Activated CD4-positive, CD25-positive, alpha-beta regulatory T cell (primary cell): ENCODE data around the gene SLC22A7.

Experiments
- DNase-seq, 4 experiments: peaks; one replicate each; lab custom pipeline; 2025; lab: John Stamatoyannopoulos, UW

SLC22A7 gene

GRCh38 chr6:43297644-43298564 is at the start of gene SLC22A7:
Gene SLC22A7 (plus strand): TSS chr6:43298260. CDS start chr6:43298359, 99 bp downstream.
- DNase-seq = no peak

- DNase-seq = no peak
These were observed 49.3 kb upstream of the SLC22A7 start for GRCh38 chr6:43248791-43249190.

GRCh38 chr6:43250992-43251373 is 47.1 kb upstream of the SLC22A7 start:
- DNase-seq = no peak

- DNase-seq = no peak
These were observed 44.7 kb upstream of the SLC22A7 start for GRCh38 chr6:43253401-43253800.

DNA sequence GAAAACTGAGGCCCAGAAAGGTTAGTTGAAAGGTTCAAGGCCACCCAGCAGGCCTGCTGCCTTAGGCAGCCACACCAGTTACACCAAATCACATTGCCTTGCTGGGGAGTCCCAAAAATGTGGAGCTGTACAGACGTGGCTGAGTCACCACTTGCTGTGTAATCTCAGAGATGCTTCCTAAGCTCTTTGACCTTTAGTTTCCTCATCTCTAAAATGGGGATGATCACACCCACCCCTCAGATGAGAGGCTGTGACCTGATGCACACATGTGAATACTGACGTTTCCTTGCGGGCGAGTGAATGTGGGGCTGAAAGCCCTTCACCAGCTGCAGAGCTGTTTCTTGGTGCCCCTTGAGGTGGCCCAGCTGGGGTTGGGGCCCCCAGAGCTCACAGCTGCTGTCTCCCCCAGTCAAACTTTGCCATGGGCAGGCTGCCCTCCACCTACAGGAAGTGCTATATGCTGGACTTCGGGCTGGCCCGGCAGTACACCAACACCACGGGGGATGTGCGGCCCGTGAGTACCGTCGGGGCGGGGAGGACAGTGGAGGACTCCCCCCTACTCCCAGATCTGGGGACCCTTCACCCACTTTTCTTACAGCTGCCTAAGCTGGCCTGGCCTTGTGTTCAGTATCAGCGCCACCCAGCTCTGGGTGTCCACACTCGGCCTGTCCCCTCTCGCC is 43.8 kb upstream of the SLC22A7 start:
- DNase-seq = no peak

- no peak for DNase-seq
These were observed 43.2 kb upstream of the SLC22A7 start for GRCh38 chr6:43254846-43255245.

DNA sequence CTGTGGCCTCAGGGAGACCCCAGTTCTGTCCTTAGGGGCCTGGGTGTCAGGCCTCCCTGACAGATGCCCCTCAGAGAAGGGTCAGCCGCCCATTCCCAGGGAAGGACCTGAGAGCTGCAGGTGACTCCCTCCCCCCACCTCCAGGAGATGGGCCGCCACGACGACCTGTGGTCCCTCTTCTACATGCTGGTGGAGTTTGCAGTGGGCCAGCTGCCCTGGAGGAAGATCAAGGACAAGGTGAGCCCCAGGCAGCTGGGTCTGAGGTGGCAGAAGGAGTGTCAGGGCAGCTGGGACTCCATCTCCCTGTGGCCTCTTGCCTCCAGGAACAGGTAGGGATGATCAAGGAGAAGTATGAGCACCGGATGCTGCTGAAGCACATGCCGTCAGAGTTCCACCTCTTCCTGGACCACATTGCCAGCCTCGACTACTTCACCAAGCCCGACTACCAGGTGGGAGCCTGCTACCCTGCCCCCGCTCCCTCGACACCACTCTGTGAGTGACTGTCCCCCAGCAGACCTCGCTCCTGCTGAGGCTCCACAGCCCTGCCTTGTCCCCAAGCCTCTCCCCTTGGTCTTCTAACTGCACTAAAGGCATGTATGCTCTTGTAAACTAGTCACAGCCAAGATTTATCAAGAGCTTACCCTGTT is 42.5 kb upstream of the SLC22A7 start:
- DNase-seq = no peak

GRCh38 chr6:43256670-43257366 is 41.2 kb upstream of the SLC22A7 start:
- DNase-seq = no peak

DNA sequence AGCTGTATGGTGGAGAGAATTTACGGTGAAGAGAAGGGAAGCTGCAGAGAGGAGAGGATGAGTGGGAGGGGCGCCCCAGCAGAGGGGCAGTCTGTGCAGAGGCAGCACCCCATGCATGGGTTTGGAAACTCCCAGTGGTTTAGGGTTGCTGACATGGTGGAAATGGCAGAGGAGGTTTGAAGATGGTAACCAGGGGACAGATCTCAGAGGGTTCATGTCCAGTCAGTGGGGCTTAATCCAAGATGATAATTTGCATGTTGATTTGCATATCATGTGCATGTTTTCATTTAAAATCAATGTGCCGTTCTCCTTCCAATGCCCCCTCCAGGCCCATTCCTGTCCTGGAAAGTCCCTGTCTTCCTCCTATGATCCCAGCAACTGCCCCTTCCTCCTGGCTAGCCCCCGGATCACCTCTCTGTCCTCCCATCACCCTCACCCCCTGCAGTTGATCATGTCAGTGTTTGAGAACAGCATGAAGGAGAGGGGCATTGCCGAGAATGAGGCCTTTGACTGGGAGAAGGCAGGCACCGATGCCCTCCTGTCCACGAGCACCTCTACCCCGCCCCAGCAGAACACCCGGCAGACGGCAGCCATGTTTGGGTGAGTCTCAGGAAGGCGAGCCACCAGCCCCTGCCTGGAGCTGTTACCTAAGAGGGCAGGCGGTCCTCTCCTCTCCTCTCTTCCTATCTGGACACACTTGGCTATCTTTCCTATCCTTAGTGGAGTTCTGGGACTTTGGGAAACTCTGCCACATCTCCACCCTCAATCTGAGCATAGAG is 40.5 kb upstream of the SLC22A7 start:
- no peak for DNase-seq

- DNase-seq = no peak
These were observed 39.9 kb upstream of the SLC22A7 start for GRCh38 chr6:43258180-43258579.

GRCh38 chr6:43258807-43259686 is 39.0 kb upstream of the SLC22A7 start:
- DNase-seq = no peak

- DNase-seq = no peak
These were observed 37.3 kb upstream of the SLC22A7 start for GRCh38 chr6:43260791-43261190.

- no peak for DNase-seq
These were observed 36.9 kb upstream of the SLC22A7 start for GRCh38 chr6:43261198-43261597.

DNA sequence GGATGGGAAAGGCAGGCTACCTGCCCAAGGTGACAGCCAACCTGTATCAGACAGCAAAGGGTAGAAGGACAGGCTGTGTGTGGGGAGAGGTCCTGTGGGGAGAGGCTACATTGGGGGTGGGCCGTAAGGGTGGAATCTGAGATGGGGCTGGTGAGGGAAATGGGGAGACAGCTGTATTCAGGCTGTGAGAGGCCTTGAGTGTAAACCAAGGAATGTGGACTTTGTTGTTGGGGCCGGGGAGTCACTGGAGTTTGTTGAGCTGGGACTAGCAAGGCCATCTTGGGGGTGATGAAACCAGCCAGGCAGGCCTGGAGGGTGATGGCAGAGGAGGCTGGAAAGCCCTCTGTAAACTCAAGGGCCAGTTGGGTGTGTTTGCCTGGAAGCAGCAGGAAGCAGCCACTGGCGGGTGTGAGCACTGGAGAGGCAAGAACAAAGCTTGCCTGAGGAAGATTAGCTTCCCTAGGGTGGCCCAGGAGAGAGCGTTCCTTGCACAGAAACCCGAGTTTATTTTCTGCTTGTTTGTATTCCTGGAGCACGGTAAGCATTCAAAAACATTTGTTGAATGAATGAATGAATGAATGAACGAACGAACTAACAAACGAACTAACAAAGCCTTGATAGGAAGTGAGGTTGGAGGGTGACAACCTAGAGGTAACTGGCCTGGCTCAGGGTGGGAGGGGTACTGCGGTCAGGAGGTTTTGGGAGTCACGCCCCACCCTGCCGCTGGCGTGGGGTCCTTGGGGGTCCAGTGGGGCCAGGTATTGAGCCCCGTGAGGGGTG is 35.9 kb upstream of the SLC22A7 start:
- DNase-seq = no peak

GRCh38 chr6:43262780-43263313 is 35.2 kb upstream of the SLC22A7 start:
- DNase-seq = no peak

DNA sequence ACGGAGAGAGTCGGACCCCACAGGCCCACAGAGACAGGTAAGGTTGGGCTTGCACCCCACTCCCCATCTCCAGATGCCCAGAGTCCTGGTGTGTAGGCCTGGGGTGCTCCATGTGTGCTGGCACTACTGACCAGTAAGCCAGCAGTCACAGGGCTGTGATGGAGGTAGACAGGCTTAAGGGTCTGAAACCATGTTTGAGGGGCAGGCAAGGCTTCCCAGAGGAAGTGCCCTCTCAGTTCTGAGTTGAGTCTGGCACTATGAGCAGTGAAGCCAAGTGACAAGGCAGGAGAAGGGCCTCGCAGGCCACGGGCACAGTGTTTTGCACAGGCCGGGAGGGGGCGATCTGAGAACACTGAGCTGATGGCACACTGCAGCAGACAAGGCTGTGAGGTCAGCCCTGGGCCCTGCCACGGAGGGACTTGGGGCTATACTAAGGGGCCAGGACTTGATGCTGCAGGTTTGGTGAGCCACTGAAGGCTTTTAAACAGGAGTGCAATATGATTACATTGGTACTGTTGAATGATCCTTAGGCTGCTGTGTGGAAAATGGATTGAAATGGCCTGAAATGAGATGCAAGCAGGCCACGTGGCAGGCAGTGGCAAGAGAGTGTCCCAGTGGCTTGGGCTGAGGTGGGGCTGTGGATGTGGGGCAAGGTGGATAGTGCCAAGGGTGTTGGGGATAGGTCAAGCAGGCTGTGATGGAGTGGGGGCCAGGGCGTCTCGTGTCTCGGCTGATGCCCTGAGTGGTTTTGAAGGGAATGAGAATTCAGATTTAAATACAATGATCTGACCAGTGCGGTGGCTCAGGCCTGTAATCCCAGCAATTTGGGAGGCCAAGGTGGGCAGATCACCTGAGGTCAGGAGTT is 34.5 kb upstream of the SLC22A7 start:
- peak; percentile 51 to 66 (median 60) for DNase-seq

DNA sequence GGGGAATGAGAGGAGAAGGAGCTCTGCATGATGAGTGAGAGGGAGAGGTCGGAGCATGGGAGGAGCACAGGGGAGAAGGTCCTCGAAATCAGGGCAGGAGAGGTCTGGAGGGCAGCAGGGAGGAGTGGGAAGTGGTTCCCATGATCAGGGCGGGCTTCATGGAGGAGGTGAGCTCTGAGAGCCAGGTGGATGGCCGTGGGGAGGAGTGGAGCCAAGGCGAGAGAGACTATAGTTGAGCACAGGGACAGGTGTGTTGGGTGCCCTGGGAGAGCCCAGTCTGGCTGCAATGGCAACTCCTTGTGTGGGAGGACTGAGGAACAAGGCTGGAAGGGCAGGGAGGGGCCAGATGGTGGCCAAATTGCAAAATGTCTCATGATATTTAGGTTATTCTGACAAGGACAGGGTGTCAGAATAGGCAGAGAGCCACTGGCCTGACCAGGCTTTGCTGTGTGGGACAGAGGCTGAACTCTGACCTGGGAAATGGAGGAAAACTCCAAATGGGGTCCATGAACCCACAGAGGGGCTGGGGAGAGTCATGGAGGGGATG is 33.4 kb upstream of the SLC22A7 start:
- DNase-seq = no peak

GRCh38 chr6:43265564-43265963 is 32.5 kb upstream of the SLC22A7 start:
- no peak for DNase-seq
